RWPE1 (cell line): Measurements from ENCODE around the gene KANK3.
A peak's percentile ranks its signal among the peaks of the same experiment; 100 is the strongest.

Experiments
- CTCF ChIA-PET: fragments of 350-600 bp; sonication (Branson Sonifier 250); formaldehyde crosslinking; extraction: SDS; loops from one replicate; lab custom pipeline; 2021; lab: Yijun Ruan, JAX
- POLR2A ChIA-PET: fragments of 400-600 bp; formaldehyde crosslinking; extraction: SDS; loops from one replicate; lab custom pipeline; 2020; ENCODE audit warnings: antibody characterized with exemption; ENCODE audit not compliant: low non-redundant PET; lab: Yijun Ruan, JAX
- DNase-seq: peaks from one replicate; pipeline ENCODE4 v3.0.0; 2012; ENCODE audit warnings: low spot score
- H3K27ac ChIP-seq: fragments of 450-650 bp; 2 replicates; pipeline ENCODE4 v1.5.1; 2017
- CTCF ChIP-seq: fragments of 450-650 bp; conservative IDR thresholded peaks from 2 replicates; pipeline ENCODE4 v1.5.1; 2017; ENCODE audit warnings: low read depth, mild to moderate bottlenecking

Gene KANK3

DNA sequence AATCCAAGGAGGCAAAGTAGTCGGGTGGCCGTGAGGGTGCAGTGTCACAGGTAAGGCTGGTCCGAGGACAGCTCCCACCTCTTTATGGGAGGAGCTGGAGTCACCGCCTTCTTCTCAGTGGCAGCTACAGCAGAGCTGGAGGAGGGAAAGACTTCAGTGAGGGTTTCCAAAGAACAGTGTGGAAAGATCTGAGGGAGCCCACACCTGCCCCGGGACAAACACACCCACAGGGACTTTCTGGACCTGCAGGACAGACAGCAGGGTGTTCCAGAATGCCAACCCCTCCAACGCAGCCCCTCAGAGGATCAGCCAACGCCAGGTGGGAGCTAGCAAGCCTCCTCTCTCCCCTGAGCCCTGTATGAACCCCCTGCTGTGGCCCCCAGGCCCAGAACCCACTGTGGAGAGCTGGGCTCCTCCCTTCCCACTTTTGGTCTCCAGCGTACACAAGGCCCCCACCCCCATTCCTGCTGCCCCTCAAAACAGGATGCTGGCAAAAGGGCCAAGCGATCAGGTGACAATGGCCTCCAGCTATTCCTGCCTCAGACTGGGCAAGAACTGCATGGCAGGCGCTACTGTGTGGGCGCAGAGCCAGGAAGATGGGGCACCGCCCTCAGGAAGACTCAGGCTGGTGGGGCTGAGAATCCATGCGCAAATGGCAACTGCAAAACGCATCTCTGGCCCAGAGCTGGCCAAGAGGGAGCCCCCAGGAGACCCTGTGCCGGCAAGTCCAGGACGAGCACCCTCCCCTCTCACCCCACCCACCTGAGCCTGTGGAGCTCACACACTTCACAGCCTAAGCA, 31.4 kb downstream of the KANK3 start:
- ChIA-PET CTCF (interaction anchor here (0.5 to 0.6 kb wide), 2 partner anchors 19 to 186 kb away, joined by 3 to 4 read pairs; no protein-coding TSS in a partner anchor), POLR2A (no interaction called here)
- TF ChIP-seq CTCF: no peak
- no peak for DNase-seq
- H3K27ac ChIP-seq: peak overlapping the region; percentile 75

DNA sequence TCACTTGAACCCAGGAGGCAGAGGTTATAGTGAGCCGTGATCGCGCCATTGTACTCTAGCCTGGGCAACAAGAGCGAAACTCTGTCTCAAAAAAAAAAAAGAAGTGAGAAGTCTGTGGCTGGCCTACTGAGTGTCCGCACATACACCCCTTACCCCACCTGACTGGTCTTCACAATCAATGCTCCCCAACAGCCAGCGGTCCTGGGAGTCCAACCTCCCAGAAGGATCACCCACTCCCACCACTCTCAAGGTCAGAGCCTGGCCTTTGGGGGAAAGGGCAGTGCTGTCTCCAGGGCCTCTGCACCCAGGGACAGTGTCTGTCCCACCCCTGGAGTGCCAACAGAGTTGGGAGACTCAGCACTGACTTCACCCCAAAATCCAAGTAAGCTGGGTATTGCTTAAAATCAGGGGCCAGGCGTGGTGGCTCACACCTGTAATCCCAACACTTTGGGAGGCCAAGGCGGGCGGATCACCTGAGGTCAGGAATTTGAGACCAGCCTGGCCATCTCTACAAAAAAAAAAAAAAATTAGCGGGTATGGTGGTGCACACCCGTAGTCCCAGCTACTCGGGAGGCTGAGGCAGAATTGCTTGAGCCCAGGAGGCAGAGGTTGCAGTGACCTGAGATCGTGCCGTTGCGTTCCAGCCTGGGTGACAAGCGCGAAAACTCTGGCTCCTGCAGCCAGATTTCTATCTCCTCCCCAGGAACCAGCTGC, 32.6 kb downstream of the KANK3 start:
- ChIA-PET POLR2A (no interaction called here), CTCF (interaction anchor here (0.6 to 0.8 kb wide), 2 partner anchors 8 to 270 kb away, joined by 3 to 6 read pairs; no protein-coding TSS in a partner anchor)
- no peak for DNase-seq
- peak overlapping the region; percentile 75 for H3K27ac ChIP-seq
- no peak for TF ChIP-seq CTCF

DNA sequence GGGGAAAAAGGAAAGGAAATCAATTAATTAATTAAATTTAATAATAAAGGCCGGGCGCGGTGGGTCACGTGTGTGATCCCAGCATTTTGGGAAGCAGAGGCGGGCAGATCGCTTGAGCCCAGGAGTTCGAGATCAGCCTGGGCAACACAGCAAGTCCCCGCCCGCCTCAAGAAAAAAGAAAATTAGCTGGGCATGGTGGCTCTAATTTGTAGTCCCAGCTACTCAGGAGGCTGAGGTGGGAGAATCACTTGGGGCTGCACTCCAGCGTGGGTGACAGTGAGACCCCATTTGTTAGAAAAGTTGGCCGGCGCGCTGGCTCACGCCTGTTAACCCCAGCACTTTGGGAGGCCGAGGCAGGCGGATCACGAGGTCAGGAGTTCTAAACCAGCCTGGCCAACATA, 34.2 kb downstream of the KANK3 start:
- ChIA-PET CTCF (no interaction called here), POLR2A (no interaction called here)
- peak overlapping the region; percentile 75 for H3K27ac ChIP-seq
- no peak for TF ChIP-seq CTCF
- DNase-seq: no peak

GRCh38 chr19:8307965-8308866, 34.8 kb downstream of the KANK3 start, which contains the start of gene CD320:
CD320 (minus strand) TSS chr19:8308358; CDS start chr19:8308290, 68 bp downstream.
- ChIA-PET CTCF (no interaction called here), POLR2A (interaction anchor here (0.5 kb wide), 1 partner anchor 1482 kb away, joined by 3 read pairs; no protein-coding TSS in a partner anchor)
- DNase-seq: peak; percentile 91
- no peak for TF ChIP-seq CTCF
- H3K27ac ChIP-seq: peak within 1 kb of the TSS; percentile 75

DNA sequence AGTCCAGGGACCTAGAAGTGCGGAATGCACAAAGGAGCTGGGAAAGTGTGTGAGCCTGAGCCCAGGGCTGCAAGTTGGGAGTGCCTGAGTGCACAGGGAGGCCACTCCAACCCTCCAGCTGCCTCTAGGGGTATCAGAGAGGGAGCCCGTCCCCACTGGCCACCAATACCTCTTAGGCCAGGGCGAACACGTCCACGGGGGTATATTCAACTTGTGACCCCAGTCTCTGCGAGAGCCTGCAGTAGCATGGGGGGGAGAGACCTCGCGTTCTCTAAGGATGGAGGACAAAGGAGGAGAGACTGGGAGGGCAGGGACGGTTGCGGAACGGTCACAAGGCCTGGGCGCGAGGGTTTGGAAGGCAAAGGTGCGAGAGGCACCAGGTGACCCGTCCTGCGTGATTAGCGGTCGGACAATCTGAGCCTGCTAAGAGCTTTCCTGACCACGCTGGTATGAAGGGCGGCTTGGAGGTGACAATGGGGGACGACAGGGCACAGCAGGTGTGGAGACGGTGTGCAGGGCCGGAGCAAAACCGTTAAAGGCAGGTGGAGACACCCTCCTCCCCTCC, 35.6 kb downstream of the KANK3 start:
- CTCF ChIA-PET: no interaction called here
- DNase-seq: no peak
- POLR2A ChIA-PET: no interaction called here
- TF ChIP-seq CTCF: no peak
- peak overlapping the region; percentile 75 for H3K27ac ChIP-seq
